ENCODE measurements around the gene XIRP1. TPM values are rescaled to one million over a fixed set of nuclear protein-coding genes. Genes with fewer than 3 reads are reported as not detected.

Gene XIRP1
- total and polyA plus RNA-seq, 2 donors (not counting 1 experiment from before 2014, with no cell fraction given): not detected

- no peaks in the 10 kb centered on the region for H3K9me3 ChIP-seq (ENCODE audit: control extremely low read depth in 1 of 3, control insufficient read depth in 2 of 3, insufficient read depth in 1 of 3, low read length in 2 of 3)
- no peak overlapping the region for H3K4me3 ChIP-seq (ENCODE audit: control extremely low read depth in 1 of 5, extremely low read depth in 1 of 5, insufficient read depth in 1 of 5, low read depth in 2 of 5, low read length in 4 of 5)
- no peak overlapping the region for H3K4me2 ChIP-seq (replicated peaks; ENCODE audit: low read depth, low read length, poor library complexity, severe bottlenecking)
- Mint-ChIP-seq H3K27ac (no peak overlapping the region), H3K4me3 (no peak overlapping the region), H3K27me3 (no peaks in the 10 kb centered on the region), H3K9me3 (ENCODE audit: insufficient read depth) (no peaks in the 10 kb centered on the region), H3K4me1 (peaks cover 19% of the 10 kb centered on the region)
- H3K9ac ChIP-seq (ENCODE audit: low read length): no peak overlapping the region
- no peak overlapping the region for H2AFZ ChIP-seq (ENCODE audit: insufficient read depth, low read depth, low read length, poor library complexity, severe bottlenecking)
- H3K79me2 ChIP-seq (ENCODE audit: control insufficient read depth, insufficient read depth, low read length): no peaks in the 10 kb centered on the region
- peaks cover 0 to 6% (median 0%) of the 10 kb centered on the region in 4 experiments for H3K27me3 ChIP-seq (replicated peaks in 1 of 4; ENCODE audit: control extremely low read depth in 1 of 4, control insufficient read depth in 3 of 4, insufficient read depth in 4 of 4, low read length in 3 of 4)
- DNase-seq (no peak), ATAC-seq (ENCODE audit: low read depth) (no peak)
- peaks cover 13 to 21% of the 10 kb centered on the region in 2 donors for H3K4me1 ChIP-seq (ENCODE audit: control insufficient read depth in 2 of 2, insufficient read depth in 2 of 2, low read length in 2 of 2)
- 94% methylated on average over 11 of the region's 12 CpGs for WGBS (ENCODE audit: insufficient coverage)
- no peaks in the 10 kb centered on the region for H3K36me3 ChIP-seq (replicated peaks in 1 of 2; ENCODE audit: control extremely low read depth in 1 of 2, control insufficient read depth in 1 of 2, extremely low read depth in 1 of 2, insufficient read depth in 2 of 2, low read length in 1 of 2)
- intact Hi-C loops (cut with micrococcal nuclease): no loop called here
- H3K27ac ChIP-seq (ENCODE audit: low read length in 2 of 2): no peak overlapping the region
- CTCF ChIA-PET: interaction anchor here (0.8 to 41.2 kb wide), 3 partner anchors 10 to 98 kb away, joined by 4 to 1573 read pairs (median 143); partner anchors contain the start of gene CX3CR1
- no peaks in the 10 kb centered on the region for H4K20me1 ChIP-seq (ENCODE audit: control insufficient read depth, insufficient read depth, low read length, poor library complexity, severe bottlenecking)
- POLR2A ChIA-PET: interaction anchor here (2.6 kb wide), 1 partner anchor 104 kb away, joined by 8 read pairs; no protein-coding TSS in a partner anchor
- TF ChIP-seq EZH2 (IDR thresholded peaks at IDR 0.05; ENCODE audit: borderline replicate concordance, insufficient read depth, low read depth, low read length, poor library complexity, severe bottlenecking) (no peak), CTCF (IDR thresholded peaks at IDR 0.05) (no peak)
These were observed 8.1 kb downstream of the XIRP1 start for GRCh38 chr3:39184081-39184967.
